ENCODE results near the gene EDDM13. TPM values are rescaled to one million over a fixed set of nuclear protein-coding genes. Genes with fewer than 3 reads are reported as not detected.

The EDDM13 gene
- total RNA-seq, 2 experiments from 2014 or later: not detected

- peak; percentile 76 for ATAC-seq (ENCODE audit: poor library complexity)
- intact Hi-C loops (cut with DNase I, micrococcal nuclease): loop anchor here (1.0 to 10.0 kb wide), 11 partner anchors 78 to 1840 kb away; partner anchors contain the start of genes ZNF444 (in 2 of the 2), ZNF582 (in 2 of the 2), EPN1 (in 1 of the 2) and PPP6R1 (in 1 of the 2)
Measured at GRCh38 chr19:56314381-56315076, 42.0 kb downstream of the EDDM13 start, which contains the start of gene ZSCAN5A. TSS of gene ZSCAN5A (minus strand) at chr19:56314839. CDS start at chr19:56225046, 89,793 bp downstream.

GRCh38 chr19:56315077-56315828 is 42.7 kb downstream of the EDDM13 start:
- CTCF ChIA-PET: interaction anchor here (0.6 to 0.8 kb wide), 2 partner anchors 62 to 1601 kb away, joined by 3 to 4 read pairs; no protein-coding TSS in a partner anchor
- no peaks in the 10 kb centered on the region for H3K36me3 ChIP-seq (ENCODE audit: insufficient read depth, low read length)
- Mint-ChIP-seq H3K4me3 (peak overlapping the region; percentile 91), H3K9me3 (no peaks in the 10 kb centered on the region), H3K27me3 (no peaks in the 10 kb centered on the region), H3K36me3 (ENCODE audit: low read depth) (peaks cover 29% of the 10 kb centered on the region), H3K27ac (peak overlapping the region; percentile 95), H3K4me1 (ENCODE audit: low read depth) (peaks cover 34% of the 10 kb centered on the region)
- peak overlapping the region; percentile 76 for H3K4me3 ChIP-seq (ENCODE audit: low read length)
- TF ChIP-seq CTCF (IDR thresholded peaks at IDR 0.05): no peak
- peaks cover 14% of the 10 kb centered on the region for H3K4me1 ChIP-seq (ENCODE audit: insufficient read depth, low read length)
- intact Hi-C loops (cut with DNase I, micrococcal nuclease): loop anchor here (1.0 to 10.0 kb wide), 7 partner anchors 78 to 1840 kb away; partner anchors contain the start of genes ZNF582 (in 2 of the 2), EPN1 (in 1 of the 2), ZNF329 (in 1 of the 2) and ZNF628 (in 1 of the 2)
- POLR2A ChIA-PET: interaction anchor here (0.6 to 2.4 kb wide), 10 partner anchors 24 to 661 kb away, joined by 3 to 11 read pairs (median 4); partner anchors contain the start of genes ZNF444, ZNF471, ZNF582 and ZNF787
- peak overlapping the region; percentile 93 to 99 for H3K27ac ChIP-seq (ENCODE audit: low read depth in 1 of 2, low read length in 2 of 2)
- no peaks in the 10 kb centered on the region for H3K27me3 ChIP-seq (ENCODE audit: control insufficient read depth in 1 of 2, insufficient read depth in 2 of 2, low read length in 2 of 2)
- DNase-seq (peak; percentile 78 to 97 (median 88)), ATAC-seq (ENCODE audit: poor library complexity) (peak; percentile 80)
- H3K9me3 ChIP-seq (ENCODE audit: control insufficient read depth in 1 of 2, insufficient read depth in 1 of 2, low read length in 2 of 2): no peaks in the 10 kb centered on the region

More at GRCh38 chr19:56314381-56315076, 42.0 kb downstream of the EDDM13 start, which contains the start of gene ZSCAN5A:
- Histone ChIP-seq H3K27me3 (ENCODE audit: control insufficient read depth in 1 of 2, insufficient read depth in 2 of 2, low read length in 2 of 2) (no peaks in the 10 kb centered on the region), H3K9me3 (ENCODE audit: control insufficient read depth in 1 of 2, insufficient read depth in 1 of 2, low read length in 2 of 2) (no peaks in the 10 kb centered on the region), H3K4me1 (ENCODE audit: insufficient read depth, low read length) (peaks cover 14% of the 10 kb centered on the region), H3K4me3 (ENCODE audit: low read length) (peak within 1 kb of the TSS; percentile 76), H3K27ac (ENCODE audit: low read depth in 1 of 2, low read length in 2 of 2) (peak within 1 kb of the TSS; percentile 93 to 99), H3K36me3 (ENCODE audit: insufficient read depth, low read length) (no peaks in the 10 kb centered on the region)
- ChIA-PET POLR2A (interaction anchor here (0.6 to 2.4 kb wide), 9 partner anchors 23 to 660 kb away, joined by 3 to 11 read pairs (median 5); partner anchors contain the start of genes ZNF444, ZNF471, ZNF582 and ZNF787), CTCF (interaction anchor here (0.6 kb wide), 1 partner anchor 1602 kb away, joined by 4 read pairs; no protein-coding TSS in a partner anchor)
- TF ChIP-seq CTCF (IDR thresholded peaks at IDR 0.05): no peak
- H3K4me1 Mint-ChIP-seq (ENCODE audit: low read depth): peaks cover 34% of the 10 kb centered on the region
- no peaks in the 10 kb centered on the region for H3K9me3 Mint-ChIP-seq
- H3K4me3 Mint-ChIP-seq: peak within 1 kb of the TSS; percentile 91
- DNase-seq: peak; percentile 93 to 99 (median 96)
- H3K27ac Mint-ChIP-seq: peak within 1 kb of the TSS; percentile 95
- H3K27me3 Mint-ChIP-seq: no peaks in the 10 kb centered on the region
- H3K36me3 Mint-ChIP-seq (ENCODE audit: low read depth): peaks cover 33% of the 10 kb centered on the region

GRCh38 chr19:56316728-56317127 is 44.2 kb downstream of the EDDM13 start:
- CTCF ChIA-PET: no interaction called here
- Mint-ChIP-seq H3K9me3 (no peaks in the 10 kb centered on the region), H3K4me3 (peak overlapping the region; percentile 91), H3K27ac (peak overlapping the region; percentile 95), H3K36me3 (ENCODE audit: low read depth) (peaks cover 20% of the 10 kb centered on the region), H3K27me3 (no peaks in the 10 kb centered on the region), H3K4me1 (ENCODE audit: low read depth) (peaks cover 32% of the 10 kb centered on the region)
- no peaks in the 10 kb centered on the region for H3K36me3 ChIP-seq (ENCODE audit: insufficient read depth, low read length)
- DNase-seq (no peak), ATAC-seq (ENCODE audit: poor library complexity) (no peak)
- no peaks in the 10 kb centered on the region for H3K9me3 ChIP-seq (ENCODE audit: control insufficient read depth in 1 of 2, insufficient read depth in 1 of 2, low read length in 2 of 2)
- H3K27ac ChIP-seq (ENCODE audit: low read depth in 1 of 2, low read length in 2 of 2): no peak overlapping the region
- intact Hi-C loops (cut with DNase I, micrococcal nuclease): loop anchor here in 1 of 2 experiments (2.0 to 10.0 kb wide), 4 partner anchors 48 to 1838 kb away; partner anchors contain the start of genes EPN1, ZNF329 and ZNF628
- H3K4me1 ChIP-seq (ENCODE audit: insufficient read depth, low read length): peaks cover 14% of the 10 kb centered on the region
- no peak overlapping the region for H3K4me3 ChIP-seq (ENCODE audit: low read length)
- H3K27me3 ChIP-seq (ENCODE audit: control insufficient read depth in 1 of 2, insufficient read depth in 2 of 2, low read length in 2 of 2): no peaks in the 10 kb centered on the region
- POLR2A ChIA-PET: no interaction called here
- TF ChIP-seq CTCF (IDR thresholded peaks at IDR 0.05): no peak
